ENCODE measurements around the gene FIGN. TPM values are rescaled to one million over a fixed set of nuclear protein-coding genes. Genes with fewer than 3 reads are reported as not detected.

Gene FIGN
- total and polyA plus RNA-seq, 2 experiments from 2014 or later: 0.76 to 2.6 TPM

DNA sequence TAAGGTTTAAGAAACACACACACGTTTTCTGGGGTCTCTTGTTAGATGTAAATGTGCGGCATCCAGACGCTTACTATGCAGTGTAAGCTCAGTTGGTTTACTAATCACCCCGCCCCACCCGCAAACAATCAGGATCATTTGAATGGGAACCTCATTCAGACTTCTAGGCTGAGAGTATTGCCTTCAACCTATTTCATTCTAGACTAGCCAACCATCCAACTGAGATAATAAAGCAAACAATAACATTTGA lies 1.3 kb upstream of the FIGN start:
- no peaks in the 10 kb centered on the region for H4K20me1 ChIP-seq (ENCODE audit: insufficient read depth)
- peaks cover 3% of the 10 kb centered on the region for H3K4me1 ChIP-seq (ENCODE audit: insufficient read depth)
- no peak for TF ChIP-seq EZH2 (IDR thresholded peaks at IDR 0.05; ENCODE audit: insufficient read depth, poor library complexity, severe bottlenecking)
- TF ChIP-seq EZH2phosphoT487 (IDR thresholded peaks at IDR 0.05; ENCODE audit: insufficient read depth, low read depth): no peak
- H3K4me3 ChIP-seq: peak overlapping the region; percentile 93
- no peak overlapping the region for H3K4me2 ChIP-seq (ENCODE audit: unreplicated experiment)
- H3F3A ChIP-seq (ENCODE audit: insufficient read depth): peaks cover 8% of the 10 kb centered on the region; the same call in 1 of the 2 replicates
- WGBS, 2 experiments (ENCODE audit: low coverage in 1 of 2, low lambda C conversion rate in 2 of 2, missing lambda C conversion rate in 2 of 2): 60 to 64% methylated on average over 5 of the region's 5 CpGs
- DNase-seq: no peak
- H3K9me3 ChIP-seq (ENCODE audit: low read depth): no peaks in the 10 kb centered on the region
- in situ Hi-C loops (cut with MboI): no loop called here
- H3K27me3 ChIP-seq (replicated peaks; ENCODE audit: insufficient read depth): no peaks in the 10 kb centered on the region
- peaks cover 30% of the 10 kb centered on the region for H3K79me2 ChIP-seq (ENCODE audit: insufficient read depth)
- no peaks in the 10 kb centered on the region for H3K9me2 ChIP-seq (ENCODE audit: insufficient read depth)
- H2AFZ ChIP-seq: peak overlapping the region; percentile 93
- no peaks in the 10 kb centered on the region for H3K36me3 ChIP-seq (ENCODE audit: low read depth)
- H3K9ac ChIP-seq: peak overlapping the region; percentile 81; the same call in 1 of the 2 replicates
- no peak overlapping the region for H3K27ac ChIP-seq

DNA sequence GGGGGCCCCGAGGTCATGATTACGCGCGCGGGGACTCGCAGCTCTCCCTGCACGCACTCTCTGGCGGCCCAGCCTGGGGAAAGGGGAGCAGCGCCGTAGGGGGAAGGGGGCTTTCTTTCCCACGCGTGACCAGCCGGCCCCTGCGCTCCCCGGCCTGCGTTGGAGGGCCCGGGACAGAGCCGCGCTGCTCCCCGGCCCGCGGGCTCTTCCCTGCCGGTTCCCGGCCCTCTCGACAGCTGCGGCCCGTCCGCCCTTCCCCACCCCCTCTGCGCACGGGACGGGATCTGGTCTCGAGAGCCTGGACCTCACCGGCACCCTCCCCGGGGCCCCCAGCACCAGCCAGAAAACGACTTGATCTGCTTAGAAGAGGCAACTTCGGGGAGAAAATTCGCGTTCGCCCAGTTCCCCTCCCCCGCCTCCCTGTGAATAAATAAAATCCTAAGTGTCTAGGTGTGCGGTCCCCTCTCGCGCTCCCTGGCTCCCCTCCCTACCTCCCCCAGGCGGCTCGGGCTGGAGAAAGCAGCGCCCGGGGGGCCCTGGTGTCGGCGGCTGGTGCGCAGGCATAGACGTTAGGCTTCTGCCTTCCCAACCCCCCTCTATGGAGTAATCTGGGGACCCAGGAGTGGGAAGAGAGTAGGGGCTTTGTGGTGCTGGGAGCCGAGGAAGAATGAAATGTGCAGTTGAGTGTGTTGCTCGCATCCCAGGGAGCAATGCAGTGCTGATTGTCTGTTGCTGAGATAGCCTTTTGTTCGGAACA lies 803 bp upstream of the FIGN start:
- Histone ChIP-seq H3K4me2 (ENCODE audit: unreplicated experiment) (peak overlapping the region; percentile 97), H3K4me3 (peak overlapping the region; percentile 93), H3K9me3 (ENCODE audit: low read depth) (no peaks in the 10 kb centered on the region), H3K4me1 (ENCODE audit: insufficient read depth) (peaks cover 8% of the 10 kb centered on the region), H2AFZ (peak overlapping the region; percentile 93), H3K9me2 (ENCODE audit: insufficient read depth) (no peaks in the 10 kb centered on the region), H3K9ac (peak overlapping the region; percentile 81), H3K27ac (peak overlapping the region; percentile 80), H3K36me3 (ENCODE audit: low read depth) (no peaks in the 10 kb centered on the region), H3F3A (ENCODE audit: insufficient read depth) (peaks cover 8% of the 10 kb centered on the region; the same call in 1 of the 2 replicates), H3K79me2 (ENCODE audit: insufficient read depth) (peaks cover 35% of the 10 kb centered on the region), H4K20me1 (ENCODE audit: insufficient read depth) (no peaks in the 10 kb centered on the region), H3K27me3 (replicated peaks; ENCODE audit: insufficient read depth) (no peaks in the 10 kb centered on the region)
- peak; percentile 66 for DNase-seq
- 4 to 6% methylated on average over 31 to 40 of the region's 54 CpGs for WGBS, 2 experiments (ENCODE audit: low coverage in 1 of 2, low lambda C conversion rate in 2 of 2, missing lambda C conversion rate in 2 of 2)
- in situ Hi-C loops (cut with MboI): no loop called here
- TF ChIP-seq EZH2phosphoT487 (IDR thresholded peaks at IDR 0.05; ENCODE audit: insufficient read depth, low read depth): no peak

- peak; percentile 55 for DNase-seq
- 0 to 1% methylated on average over 16 of the region's 16 CpGs for WGBS, 2 experiments (ENCODE audit: low coverage in 1 of 2, low lambda C conversion rate in 2 of 2, missing lambda C conversion rate in 2 of 2)
- no peaks in the 10 kb centered on the region for H3K9me2 ChIP-seq (ENCODE audit: insufficient read depth)
- H3K27me3 ChIP-seq (replicated peaks; ENCODE audit: insufficient read depth): no peaks in the 10 kb centered on the region
- H3K4me2 ChIP-seq (ENCODE audit: unreplicated experiment): peak overlapping the region; percentile 97
- no peaks in the 10 kb centered on the region for H3K9me3 ChIP-seq (ENCODE audit: low read depth)
- peaks cover 8% of the 10 kb centered on the region; the same call in 1 of the 2 replicates for H3F3A ChIP-seq (ENCODE audit: insufficient read depth)
- H3K27ac ChIP-seq: peak overlapping the region; percentile 80
- in situ Hi-C loops (cut with MboI): no loop called here
- H3K4me3 ChIP-seq: peak overlapping the region; percentile 93
- no peaks in the 10 kb centered on the region for H3K36me3 ChIP-seq (ENCODE audit: low read depth)
- H3K9ac ChIP-seq: peak overlapping the region; percentile 81
- TF ChIP-seq EZH2 (IDR thresholded peaks at IDR 0.05; ENCODE audit: insufficient read depth, poor library complexity, severe bottlenecking) (no peak), EZH2phosphoT487 (IDR thresholded peaks at IDR 0.05; ENCODE audit: insufficient read depth, low read depth) (no peak)
- H3K79me2 ChIP-seq (ENCODE audit: insufficient read depth): peaks cover 50% of the 10 kb centered on the region
- H3K4me1 ChIP-seq (ENCODE audit: insufficient read depth): peaks cover 20% of the 10 kb centered on the region
- H4K20me1 ChIP-seq (ENCODE audit: insufficient read depth): no peaks in the 10 kb centered on the region
- H2AFZ ChIP-seq: peak overlapping the region; percentile 93
Measured at GRCh38 chr2:163734881-163735684, 725 bp downstream of the FIGN start.

DNA sequence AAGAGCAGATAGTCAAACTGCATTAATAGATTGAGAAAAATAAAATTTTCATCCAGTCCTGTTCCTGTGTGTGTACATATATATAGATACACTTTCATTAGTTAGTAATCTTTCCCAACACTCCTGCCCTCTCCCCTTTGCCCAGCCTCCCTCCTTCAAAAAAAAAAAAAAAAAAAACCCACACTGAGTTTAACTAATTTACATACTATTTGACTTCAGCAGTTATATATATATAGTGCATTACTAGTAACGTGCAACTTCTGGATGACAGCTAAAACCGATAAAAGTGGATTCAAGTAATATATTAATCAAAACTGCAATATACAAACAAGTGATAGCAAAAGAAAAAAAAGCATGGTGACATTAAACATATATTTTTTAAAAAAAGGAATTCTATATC lies 1.4 kb downstream of the FIGN start:
- peak overlapping the region; percentile 93 for H2AFZ ChIP-seq
- no peaks in the 10 kb centered on the region for H3K36me3 ChIP-seq (ENCODE audit: low read depth)
- no peaks in the 10 kb centered on the region for H4K20me1 ChIP-seq (ENCODE audit: insufficient read depth)
- peaks cover 20% of the 10 kb centered on the region for H3K4me1 ChIP-seq (ENCODE audit: insufficient read depth)
- no peaks in the 10 kb centered on the region for H3K9me3 ChIP-seq (ENCODE audit: low read depth)
- H3K27me3 ChIP-seq (replicated peaks; ENCODE audit: insufficient read depth): no peaks in the 10 kb centered on the region
- DNase-seq: peak; percentile 25
- H3K79me2 ChIP-seq (ENCODE audit: insufficient read depth): peaks cover 57% of the 10 kb centered on the region
- peaks cover 8% of the 10 kb centered on the region; the same call in 1 of the 2 replicates for H3F3A ChIP-seq (ENCODE audit: insufficient read depth)
- in situ Hi-C loops (cut with MboI): no loop called here
- TF ChIP-seq EZH2phosphoT487 (IDR thresholded peaks at IDR 0.05; ENCODE audit: insufficient read depth, low read depth) (no peak), EZH2 (IDR thresholded peaks at IDR 0.05; ENCODE audit: insufficient read depth, poor library complexity, severe bottlenecking) (no peak)
- H3K27ac ChIP-seq: peak overlapping the region; percentile 80
- peak overlapping the region; percentile 93 for H3K4me3 ChIP-seq
- no peaks in the 10 kb centered on the region for H3K9me2 ChIP-seq (ENCODE audit: insufficient read depth)
- WGBS, 2 experiments (ENCODE audit: low coverage in 1 of 2, low lambda C conversion rate in 2 of 2, missing lambda C conversion rate in 2 of 2): 22 to 24% methylated on average over 2 of the region's 2 CpGs
- H3K9ac ChIP-seq: peak overlapping the region; percentile 81
- H3K4me2 ChIP-seq (ENCODE audit: unreplicated experiment): peak overlapping the region; percentile 97
